NT2/D1 (cell line): ENCODE measurements around the gene KANSL3.
A peak's percentile ranks its signal among the peaks of the same experiment; 100 is the strongest.

Experiments
- DNase-seq: peaks from one replicate; pipeline ENCODE4 v3.0.0-alpha.2; 2011; ENCODE audit warnings: low read depth, low spot score
- H3K27me3 ChIP-seq: 2 replicates; pipeline ENCODE4 v1.6.0; 2011; ENCODE audit warnings: mild to moderate bottlenecking; ENCODE audit not compliant: insufficient read length, insufficient read depth
- H3K36me3 ChIP-seq: 2 replicates; pipeline ENCODE4 v1.6.1; 2011; ENCODE audit warnings: mild to moderate bottlenecking, low read length, mixed read lengths; ENCODE audit not compliant: insufficient read depth, insufficient read length
- H3K4me1 ChIP-seq: 2 replicates; pipeline ENCODE4 v1.5.1; 2011; ENCODE audit not compliant: insufficient read depth, insufficient read length
- H3K4me3 ChIP-seq: 2 replicates; pipeline ENCODE4 v1.5.1; 2011; ENCODE audit warnings: low read depth; ENCODE audit not compliant: insufficient read length
- H3K9ac ChIP-seq: 2 replicates; pipeline ENCODE4 v1.6.0; 2011; ENCODE audit warnings: low read depth; ENCODE audit not compliant: insufficient read length
- H3K9me3 ChIP-seq: 2 replicates; pipeline ENCODE4 v1.5.1; 2011; ENCODE audit warnings: mild to moderate bottlenecking, low read length; ENCODE audit not compliant: insufficient read depth
- SUZ12 ChIP-seq: IDR thresholded peaks from 2 replicates; pipeline ENCODE4 v1.6.1; 2011; ENCODE audit not compliant: insufficient read length, insufficient read depth; ENCODE audit errors: extremely low read depth
- YY1 ChIP-seq: IDR thresholded peaks from 2 replicates; pipeline ENCODE4 v1.6.1; 2011; ENCODE audit not compliant: insufficient read length, insufficient read depth
- ZNF274 ChIP-seq: IDR thresholded peaks from 2 replicates; pipeline ENCODE4 v1.6.1; 2011; ENCODE audit warnings: mild to moderate bottlenecking, low read depth, low read length

The KANSL3 gene

DNA sequence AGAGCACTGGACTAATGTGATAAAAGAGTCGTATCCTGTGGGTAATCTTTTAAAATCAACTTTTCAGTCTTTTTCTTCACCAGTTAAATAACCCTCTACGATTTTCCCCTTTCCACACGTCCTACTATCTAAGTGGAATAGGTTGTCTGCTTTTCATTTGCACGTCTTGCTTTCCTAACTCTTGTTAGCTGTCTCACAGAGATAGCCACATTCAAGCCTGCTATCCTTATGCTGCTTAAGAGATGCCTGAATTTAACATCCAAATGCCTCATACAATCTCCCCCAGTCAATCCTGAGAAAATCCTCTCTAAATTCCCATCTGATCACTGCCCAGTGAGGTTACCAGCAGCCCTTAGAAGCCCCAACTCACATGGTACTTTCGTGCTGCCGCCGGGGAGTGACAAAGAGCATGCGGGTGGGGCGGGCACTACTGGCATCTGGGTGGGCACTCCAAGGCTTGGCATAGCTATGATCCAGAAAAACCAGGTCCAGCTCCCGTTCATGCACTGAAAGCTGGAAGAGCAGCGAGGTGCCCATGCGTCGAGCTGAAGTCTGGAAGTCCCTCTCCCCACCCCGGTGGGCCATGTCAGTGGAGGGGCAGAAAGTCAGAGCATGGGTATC is 1.5 kb downstream of the KANSL3 start:
- no peak for DNase-seq
- Histone ChIP-seq H3K4me3 (peak overlapping the region; percentile 75), H3K4me1 (no peaks in the 10 kb centered on the region), H3K27me3 (no peaks in the 10 kb centered on the region), H3K36me3 (peaks cover 46% of the 10 kb centered on the region), H3K9ac (peak overlapping the region; percentile 89), H3K9me3 (no peaks in the 10 kb centered on the region)
- TF ChIP-seq ZNF274, result no peak
- no peak for TF ChIP-seq SUZ12
- TF ChIP-seq YY1, result no peak

DNA sequence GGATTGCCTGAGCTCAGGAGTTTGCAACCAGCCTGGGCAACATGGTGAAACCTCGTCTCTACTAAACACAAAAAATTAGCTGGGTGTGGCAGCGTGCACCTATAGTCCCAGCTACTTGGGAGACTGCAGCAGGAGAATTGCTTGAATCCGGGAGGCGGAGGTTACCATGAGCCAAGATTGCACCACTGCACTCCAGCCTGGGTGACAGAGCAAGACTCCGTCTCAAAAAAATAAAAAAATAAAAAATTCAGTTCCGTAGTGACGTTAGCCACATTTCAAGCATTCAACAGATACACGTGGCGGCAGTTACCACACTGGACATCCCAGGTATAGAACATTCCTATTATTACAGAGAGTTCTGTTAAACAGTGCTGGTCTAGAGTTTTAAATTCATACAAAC is 4.5 kb downstream of the KANSL3 start:
- Histone ChIP-seq H3K9ac (no peak overlapping the region), H3K9me3 (no peaks in the 10 kb centered on the region), H3K36me3 (peaks cover 71% of the 10 kb centered on the region), H3K27me3 (no peaks in the 10 kb centered on the region), H3K4me1 (no peaks in the 10 kb centered on the region), H3K4me3 (no peak overlapping the region)
- DNase-seq, result no peak
- TF ChIP-seq SUZ12 (no peak), YY1 (no peak), ZNF274 (no peak)

DNA sequence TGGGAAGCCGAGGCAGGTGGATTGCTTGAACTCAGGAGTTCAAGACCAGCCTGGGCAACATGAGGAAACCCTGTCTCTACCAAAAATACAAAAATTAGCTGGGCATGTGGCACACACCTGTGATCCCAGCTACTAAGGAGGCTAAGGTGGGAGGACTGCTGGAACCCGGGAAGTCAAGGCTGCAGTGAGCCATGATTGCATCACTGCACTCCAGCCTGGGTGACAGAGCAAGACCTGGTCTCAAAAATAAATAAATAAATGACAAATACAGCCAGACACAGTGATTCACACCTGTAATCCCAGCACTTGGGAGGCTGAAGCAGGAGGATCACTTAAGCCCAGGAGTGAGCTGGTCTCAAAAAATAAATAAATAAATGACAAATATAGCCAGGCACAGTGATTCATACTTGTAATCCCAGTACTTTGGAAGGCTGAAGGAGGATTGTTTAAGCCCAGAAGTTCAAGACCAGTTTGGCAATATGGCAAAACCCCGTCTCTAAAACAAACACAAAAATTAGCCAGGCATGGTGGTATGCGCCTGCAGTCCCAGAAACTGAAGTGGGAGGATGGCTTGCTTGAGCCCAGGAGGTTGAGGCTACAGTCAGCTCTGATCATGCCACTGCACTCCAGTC is 6.2 kb downstream of the KANSL3 start:
- H3K4me3 ChIP-seq, result no peak overlapping the region
- DNase-seq, result no peak
- H3K9ac ChIP-seq, result no peak overlapping the region
- no peaks in the 10 kb centered on the region for H3K27me3 ChIP-seq
- H3K36me3 ChIP-seq, result peaks cover 82% of the 10 kb centered on the region
- H3K9me3 ChIP-seq, result no peaks in the 10 kb centered on the region
- TF ChIP-seq SUZ12, result no peak
- no peak for TF ChIP-seq ZNF274
- TF ChIP-seq YY1, result no peak
- no peaks in the 10 kb centered on the region for H3K4me1 ChIP-seq

DNA sequence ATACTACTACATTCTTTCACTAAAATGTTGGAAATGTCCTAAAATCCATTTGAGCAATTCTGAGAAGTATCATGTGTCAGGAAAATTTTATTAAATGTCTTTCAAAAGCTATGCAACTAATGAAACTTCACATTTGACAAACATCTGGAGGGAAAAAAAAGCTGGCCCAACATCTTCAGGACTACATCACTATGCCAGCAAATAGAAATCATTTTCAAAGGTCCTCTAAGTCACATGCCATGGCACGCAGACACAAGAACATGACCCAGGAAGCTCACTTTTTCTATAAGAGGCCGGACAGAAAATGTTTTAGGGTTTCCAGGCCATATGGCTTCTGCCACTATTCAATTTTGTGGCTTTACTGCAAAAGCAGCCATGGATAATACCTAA is 11.6 kb downstream of the KANSL3 start:
- H3K9me3 ChIP-seq, result no peaks in the 10 kb centered on the region
- H3K27me3 ChIP-seq, result no peaks in the 10 kb centered on the region
- no peak overlapping the region for H3K9ac ChIP-seq
- TF ChIP-seq SUZ12 (no peak), ZNF274 (no peak), YY1 (no peak)
- H3K4me1 ChIP-seq, result no peaks in the 10 kb centered on the region
- DNase-seq, result no peak
- peaks cover 52% of the 10 kb centered on the region for H3K36me3 ChIP-seq
- H3K4me3 ChIP-seq, result no peak overlapping the region

DNA sequence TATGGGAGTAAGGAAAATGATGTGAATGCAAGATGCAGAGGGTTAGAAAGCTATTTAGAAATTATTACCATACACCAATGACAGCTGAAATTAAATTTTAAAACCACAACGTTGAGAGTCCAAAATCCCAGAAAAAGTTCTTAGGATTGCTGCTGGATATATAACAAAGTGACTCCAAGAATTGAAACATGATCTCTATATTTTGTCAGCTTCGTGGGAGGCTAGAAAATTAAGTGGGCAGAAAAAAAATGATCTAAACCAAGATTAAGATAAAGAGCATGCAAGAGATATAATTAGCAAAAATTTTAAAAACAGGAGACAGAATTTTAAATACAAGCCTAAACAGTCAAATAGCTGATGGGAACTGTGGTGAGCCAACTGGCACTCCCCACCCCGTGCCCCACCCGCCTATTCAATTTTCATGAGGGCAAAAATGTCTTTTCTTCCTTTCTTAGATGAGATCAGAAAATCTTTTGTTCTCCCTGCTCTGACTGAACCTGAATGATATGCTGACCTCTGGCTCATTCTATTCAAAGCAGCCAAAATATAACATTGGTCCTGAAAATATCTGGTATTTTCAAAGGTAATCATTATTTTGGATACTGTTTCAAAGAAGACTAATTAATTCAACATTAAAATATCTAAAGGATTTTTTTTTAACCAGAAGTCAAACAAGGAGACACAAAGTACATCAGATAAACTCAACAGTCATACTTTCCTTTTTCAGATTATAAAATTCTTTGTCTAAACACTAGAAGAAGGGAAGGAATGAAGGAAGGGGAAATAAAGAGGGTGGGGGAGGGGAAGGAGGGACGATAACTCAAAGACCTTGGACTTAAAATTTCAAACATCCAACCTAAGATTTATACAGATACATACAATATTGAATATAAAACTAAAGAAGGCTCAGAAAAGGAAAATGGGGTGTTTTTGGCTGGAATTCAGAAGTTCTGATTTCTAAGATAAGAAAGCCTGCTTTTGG is 12.2 kb downstream of the KANSL3 start:
- Histone ChIP-seq H3K4me3 (no peak overlapping the region), H3K36me3 (peaks cover 46% of the 10 kb centered on the region), H3K9me3 (no peaks in the 10 kb centered on the region), H3K4me1 (no peaks in the 10 kb centered on the region), H3K27me3 (no peaks in the 10 kb centered on the region), H3K9ac (no peak overlapping the region)
- DNase-seq, result no peak
- no peak for TF ChIP-seq YY1
- no peak for TF ChIP-seq SUZ12
- TF ChIP-seq ZNF274, result no peak

DNA sequence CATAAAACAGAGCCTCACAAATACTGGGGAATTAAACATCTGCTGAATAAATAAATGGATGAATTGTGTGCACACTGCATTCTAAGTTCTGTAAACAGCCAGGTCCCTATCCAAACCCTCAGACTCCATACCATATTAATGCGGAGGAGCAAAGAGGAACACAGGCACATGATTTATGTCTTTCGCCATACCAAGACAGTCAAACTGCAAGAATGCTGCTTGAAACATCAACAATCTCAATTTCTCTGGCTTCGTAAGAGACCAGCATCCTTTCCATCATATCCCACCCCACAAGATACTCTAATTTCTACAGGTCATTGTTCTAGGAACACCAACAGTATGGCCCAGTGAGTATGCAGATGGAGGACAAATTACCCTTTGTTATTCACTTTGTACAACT is 15.0 kb downstream of the KANSL3 start:
- Histone ChIP-seq H3K4me1 (no peaks in the 10 kb centered on the region), H3K27me3 (no peaks in the 10 kb centered on the region), H3K36me3 (peaks cover 40% of the 10 kb centered on the region), H3K4me3 (no peak overlapping the region), H3K9me3 (no peaks in the 10 kb centered on the region), H3K9ac (no peak overlapping the region)
- TF ChIP-seq YY1, result no peak
- no peak for TF ChIP-seq SUZ12
- TF ChIP-seq ZNF274, result no peak
- DNase-seq, result no peak

DNA sequence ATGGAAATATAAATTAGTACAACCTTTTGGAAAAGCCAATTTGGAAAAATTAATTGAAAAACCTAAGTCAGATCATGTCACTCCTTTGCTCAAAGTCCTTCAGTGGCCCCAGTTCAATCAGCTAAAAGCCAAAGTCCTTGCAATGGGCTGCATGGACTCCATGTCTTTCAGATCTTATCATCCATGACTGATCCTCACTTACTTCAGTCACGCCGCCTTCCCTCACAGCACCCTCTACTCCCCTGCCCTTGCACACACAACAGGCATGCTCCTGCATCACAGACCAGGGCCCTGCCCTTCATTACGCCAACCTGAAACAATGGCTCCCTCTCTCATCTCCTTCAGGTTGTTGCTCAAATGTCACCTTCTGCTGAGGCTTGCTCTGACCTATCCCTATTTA is 15.6 kb downstream of the KANSL3 start:
- TF ChIP-seq SUZ12, result no peak
- no peak for TF ChIP-seq YY1
- TF ChIP-seq ZNF274, result no peak
- Histone ChIP-seq H3K36me3 (peaks cover 38% of the 10 kb centered on the region), H3K27me3 (no peaks in the 10 kb centered on the region), H3K4me1 (no peaks in the 10 kb centered on the region), H3K9me3 (no peaks in the 10 kb centered on the region), H3K4me3 (no peak overlapping the region), H3K9ac (no peak overlapping the region)
- DNase-seq, result no peak
